Measurements from ENCODE around the gene FAM50B. TPM values are rescaled to one million over a fixed set of nuclear protein-coding genes. Genes with fewer than 3 reads are reported as not detected.

The FAM50B gene
- polyA plus RNA-seq, 1 donor from 2014 or later, result 0.79 TPM

- Histone ChIP-seq H2AFZ (ENCODE audit: low read depth, low read length) (no peak overlapping the region), H3K4me2 (ENCODE audit: low read length) (no peak overlapping the region), H3K9ac (ENCODE audit: low read length) (no peak overlapping the region), H3F3A (ENCODE audit: insufficient read depth, low read length, poor library complexity, severe bottlenecking) (no peaks in the 10 kb centered on the region), H3K9me2 (ENCODE audit: insufficient read depth, low read length) (no peaks in the 10 kb centered on the region), H3K79me2 (replicated peaks; ENCODE audit: insufficient read depth, low read length) (no peaks in the 10 kb centered on the region), H3K4me3 (ENCODE audit: low read length) (no peak overlapping the region), H4K20me1 (ENCODE audit: insufficient read depth) (no peaks in the 10 kb centered on the region), H3K9me3 (ENCODE audit: low read length) (no peaks in the 10 kb centered on the region), H3K27ac (ENCODE audit: low read length) (no peak overlapping the region), H3K27me3 (ENCODE audit: insufficient read depth, low read depth, low read length) (no peaks in the 10 kb centered on the region), H3K36me3 (ENCODE audit: insufficient read depth, low read length) (no peaks in the 10 kb centered on the region)
- TF ChIP-seq EP300 (conservative IDR thresholded peaks at IDR 0.05; ENCODE audit: poor library complexity, severe bottlenecking), result no peak
- no peak for TF ChIP-seq REST (IDR thresholded peaks at IDR 0.05; ENCODE audit: borderline replicate concordance)
- no peak for TF ChIP-seq CTCF (IDR thresholded peaks at IDR 0.05; ENCODE audit: poor library complexity, severe bottlenecking)
- no peak for TF ChIP-seq SMC3 (conservative IDR thresholded peaks at IDR 0.05; ENCODE audit: poor library complexity)
- no peak for TF ChIP-seq RAD21 (conservative IDR thresholded peaks at IDR 0.05)
- TF ChIP-seq POLR2AphosphoS5 (IDR thresholded peaks at IDR 0.05), result no peak
- no peak for TF ChIP-seq TAF1 (IDR thresholded peaks at IDR 0.05; ENCODE audit: low read depth)
- TF ChIP-seq MXI1 (conservative IDR thresholded peaks at IDR 0.05; ENCODE audit: poor library complexity, severe bottlenecking), result no peak
- no peak for TF ChIP-seq EZH2 (IDR thresholded peaks at IDR 0.05; ENCODE audit: borderline replicate concordance, insufficient read depth, low read length, poor library complexity, severe bottlenecking)
Observed at GRCh38 chr6:3872370-3872854, 23.2 kb downstream of the FAM50B start.

GRCh38 chr6:3873051-3873450 lies 23.9 kb downstream of the FAM50B start:
- Histone ChIP-seq H3K27ac (ENCODE audit: low read length) (no peak overlapping the region), H3K36me3 (ENCODE audit: insufficient read depth, low read length) (no peaks in the 10 kb centered on the region), H3K27me3 (ENCODE audit: insufficient read depth, low read depth, low read length) (no peaks in the 10 kb centered on the region), H3K9me2 (ENCODE audit: insufficient read depth, low read length) (no peaks in the 10 kb centered on the region), H3K79me2 (replicated peaks; ENCODE audit: insufficient read depth, low read length) (no peaks in the 10 kb centered on the region), H4K20me1 (ENCODE audit: insufficient read depth) (no peaks in the 10 kb centered on the region), H3K9ac (ENCODE audit: low read length) (no peak overlapping the region), H3F3A (ENCODE audit: insufficient read depth, low read length, poor library complexity, severe bottlenecking) (no peaks in the 10 kb centered on the region), H3K9me3 (ENCODE audit: low read length) (no peaks in the 10 kb centered on the region), H3K4me3 (ENCODE audit: low read length) (no peak overlapping the region), H2AFZ (ENCODE audit: low read depth, low read length) (no peak overlapping the region), H3K4me2 (ENCODE audit: low read length) (no peak overlapping the region)
- TF ChIP-seq EZH2 (IDR thresholded peaks at IDR 0.05; ENCODE audit: borderline replicate concordance, insufficient read depth, low read length, poor library complexity, severe bottlenecking) (no peak), POLR2AphosphoS5 (IDR thresholded peaks at IDR 0.05) (no peak), REST (IDR thresholded peaks at IDR 0.05; ENCODE audit: borderline replicate concordance) (no peak), CTCF (IDR thresholded peaks at IDR 0.05; ENCODE audit: poor library complexity, severe bottlenecking) (no peak), SMC3 (conservative IDR thresholded peaks at IDR 0.05; ENCODE audit: poor library complexity) (no peak), MXI1 (conservative IDR thresholded peaks at IDR 0.05; ENCODE audit: poor library complexity, severe bottlenecking) (no peak), RAD21 (conservative IDR thresholded peaks at IDR 0.05) (no peak), EP300 (conservative IDR thresholded peaks at IDR 0.05; ENCODE audit: poor library complexity, severe bottlenecking) (no peak), TAF1 (IDR thresholded peaks at IDR 0.05; ENCODE audit: low read depth) (no peak)
